ENCODE measurements around the gene ERCC2. TPM values are rescaled to one million over a fixed set of nuclear protein-coding genes. Genes with fewer than 3 reads are reported as not detected.

ERCC2 gene
- total and polyA plus RNA-seq, 2 of the 8 experiments (the other 6 are each of a cell fraction or from before 2014, with no cell fraction given): 107 to 117 TPM

DNA sequence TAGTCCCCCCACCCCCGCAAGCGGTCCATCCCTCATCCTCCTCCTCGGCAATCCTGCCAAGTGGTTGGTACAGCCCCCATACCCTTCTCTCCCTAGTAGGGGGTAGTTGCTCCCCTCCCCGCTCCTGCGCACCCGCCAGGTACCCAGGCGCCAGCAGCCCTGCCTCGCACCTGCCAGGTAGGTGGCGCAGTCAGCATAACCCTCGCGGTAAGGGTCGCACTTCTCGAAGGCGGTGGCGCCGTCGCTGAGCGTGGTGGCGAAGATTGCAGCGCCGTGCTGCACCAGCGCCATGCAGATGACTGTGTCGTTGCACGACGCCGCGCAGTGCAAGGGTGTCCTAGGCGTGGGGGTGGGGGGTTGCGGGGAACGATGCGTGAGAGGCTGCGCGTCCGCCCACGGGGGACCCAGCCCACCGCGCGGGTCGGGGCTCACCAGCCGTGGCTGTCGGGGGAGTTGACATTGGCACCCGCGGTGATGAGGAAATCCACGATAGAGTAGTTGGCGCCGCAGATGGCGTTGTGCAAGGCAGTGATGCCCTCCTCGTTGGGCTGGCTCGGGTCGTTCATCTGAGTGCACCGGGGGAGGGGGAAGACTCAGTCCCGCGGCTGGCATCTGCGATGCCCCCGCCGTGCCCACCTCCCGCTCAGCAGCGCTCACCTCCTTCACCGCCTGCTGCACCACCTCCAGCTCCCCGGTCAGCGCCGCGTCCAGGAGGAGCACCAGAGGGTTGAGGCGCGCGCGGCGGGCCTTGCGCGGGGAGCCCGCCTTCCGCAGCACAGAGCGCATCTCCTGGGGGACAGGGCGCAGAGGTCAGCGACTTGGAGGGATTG is 15.2 kb upstream of the ERCC2 start (continued):
- TF ChIP-seq HDAC2 (IDR thresholded peaks at IDR 0.05; ENCODE audit: borderline replicate concordance in 1 of 2, low read depth in 2 of 2, low read length in 2 of 2) (peak in 1 of 2 experiments; percentile 56; a peak in 1 of 4 replicates), RFX5 (IDR thresholded peaks at IDR 0.05; ENCODE audit: borderline replicate concordance, low read depth, low read length) (no peak), POU5F1 (IDR thresholded peaks at IDR 0.05; ENCODE audit: low read depth, low read length) (no peak), BRCA1 (IDR thresholded peaks at IDR 0.05; ENCODE audit: low read depth, low read length) (peak; percentile 31; the same call in 1 of the 2 replicates), KDM4A (IDR thresholded peaks at IDR 0.05; ENCODE audit: low read depth, low read length, severe bottlenecking) (no peak), SAP30 (IDR thresholded peaks at IDR 0.05; ENCODE audit: insufficient read depth, insufficient replicate concordance, low read length) (no peak), BCL11A (IDR thresholded peaks at IDR 0.05; ENCODE audit: low read depth in 2 of 2, low read length in 2 of 2) (no peak), EGR1 (IDR thresholded peaks at IDR 0.05; ENCODE audit: borderline replicate concordance, low read depth, low read length) (no peak), POLR2A (IDR thresholded peaks at IDR 0.05; ENCODE audit: control extremely low read depth in 1 of 2, low read depth in 2 of 2, low read length in 2 of 2) (no peak), TBP (IDR thresholded peaks at IDR 0.05; ENCODE audit: low read depth, low read length) (no peak), TAF1 (IDR thresholded peaks at IDR 0.05; ENCODE audit: low read depth, low read length) (no peak), JUN (IDR thresholded peaks at IDR 0.05; ENCODE audit: low read depth, low read length) (no peak), RAD21 (IDR thresholded peaks at IDR 0.05 in 1 of 2, conservative IDR thresholded peaks at IDR 0.05 in 1 of 2; ENCODE audit: low read depth in 2 of 2, low read length in 2 of 2) (peak; percentile 16 to 30; a peak in 3 of 4 replicates), NRF1 (IDR thresholded peaks at IDR 0.05; ENCODE audit: low read depth, low read length) (no peak), KDM5A (IDR thresholded peaks at IDR 0.05; ENCODE audit: low read length) (no peak), SRF (IDR thresholded peaks at IDR 0.05; ENCODE audit: low read depth, low read length) (no peak), GABPA (IDR thresholded peaks at IDR 0.05; ENCODE audit: borderline replicate concordance, insufficient read depth, low read length) (no peak), ZNF274 (IDR thresholded peaks at IDR 0.05; ENCODE audit: borderline replicate concordance, extremely low read depth, low read length) (no peak), CEBPB (IDR thresholded peaks at IDR 0.05; ENCODE audit: low read depth, low read length) (no peak), PHF8 (conservative IDR thresholded peaks at IDR 0.05; ENCODE audit: low read depth, low read length) (no peak; the same call in 1 of the 2 replicates), MAFK (IDR thresholded peaks at IDR 0.05; ENCODE audit: low read depth, low read length) (no peak), RBBP5 (IDR thresholded peaks at IDR 0.05; ENCODE audit: borderline replicate concordance, low read depth, low read length) (no peak; the same call in 1 of the 2 replicates), CREB1 (IDR thresholded peaks at IDR 0.05) (peak; percentile 58; the same call in 1 of the 2 replicates)
- TF ChIP-seq, protein P1, sequence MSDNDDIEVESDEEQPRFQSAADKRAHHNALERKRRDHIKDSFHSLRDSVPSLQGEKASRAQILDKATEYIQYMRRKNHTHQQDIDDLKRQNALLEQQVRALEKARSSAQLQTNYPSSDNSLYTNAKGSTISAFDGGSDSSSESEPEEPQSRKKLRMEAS (IDR thresholded peaks at IDR 0.05): peak; percentile 99
